HG02678 (cell line): Measurements from ENCODE around the gene CACNA2D3.

Experiments
- ATAC-seq: cut with Tn5 transposase; IDR thresholded peaks from one replicate; pipeline ENCODE4 v1.9.1; 2021; ENCODE audit warnings: mild to moderate bottlenecking, moderate library complexity; ENCODE audit not compliant: unreplicated experiment

The CACNA2D3 gene

DNA sequence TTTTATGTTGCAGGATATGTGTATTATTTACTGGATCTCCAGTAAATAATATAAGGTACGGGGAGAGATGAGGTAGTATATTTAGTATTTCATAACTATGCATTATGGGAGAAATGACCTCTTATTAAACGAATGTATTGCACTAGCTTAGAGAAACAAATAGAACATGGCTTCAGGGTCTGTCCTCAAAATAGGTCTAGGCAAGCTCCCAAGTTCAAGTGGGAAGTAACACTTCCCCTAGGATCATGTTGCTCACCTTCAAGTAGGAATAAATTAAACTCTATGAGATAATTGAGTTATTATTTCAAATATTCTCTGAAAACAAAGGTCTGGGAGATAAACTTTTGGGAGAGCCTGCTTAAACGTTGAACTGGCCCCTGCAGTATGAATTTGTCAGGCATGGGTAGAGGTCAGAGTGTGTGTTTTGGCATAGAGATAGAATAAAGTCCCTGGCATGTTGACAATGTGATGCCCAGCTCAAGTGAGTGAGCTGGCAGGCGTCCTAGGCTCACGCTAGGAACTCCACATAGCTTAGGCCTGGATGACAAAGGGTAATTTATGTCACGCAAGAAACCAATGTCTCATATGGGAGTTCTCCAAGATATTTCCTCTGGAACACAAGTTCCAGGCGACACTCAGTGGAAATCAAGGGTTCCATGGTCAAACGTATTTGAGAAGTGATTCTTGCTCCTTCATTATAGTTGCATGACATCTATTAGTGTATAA lies 236.8 kb downstream of the CACNA2D3 start:
- ATAC-seq, result no peak

DNA sequence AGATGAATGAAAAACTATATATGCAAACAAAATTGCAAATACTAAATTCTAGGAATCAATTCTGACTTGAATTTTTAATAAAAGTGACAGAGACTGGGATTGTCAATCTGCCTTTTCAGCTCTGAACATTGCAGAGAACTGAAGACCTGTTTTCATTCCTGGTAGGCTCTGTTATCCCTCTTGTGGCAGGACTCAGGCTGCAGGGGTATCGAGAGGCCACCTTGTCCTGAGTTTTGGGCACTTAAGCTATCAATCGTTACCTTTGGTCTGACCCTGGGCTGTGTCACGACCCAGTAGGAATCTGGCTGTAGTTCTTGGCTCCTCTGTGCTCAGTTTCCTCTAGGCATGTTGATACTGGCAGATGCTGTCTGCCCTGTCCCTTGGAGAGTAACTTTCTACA lies 238.0 kb downstream of the CACNA2D3 start:
- no peak for ATAC-seq

DNA sequence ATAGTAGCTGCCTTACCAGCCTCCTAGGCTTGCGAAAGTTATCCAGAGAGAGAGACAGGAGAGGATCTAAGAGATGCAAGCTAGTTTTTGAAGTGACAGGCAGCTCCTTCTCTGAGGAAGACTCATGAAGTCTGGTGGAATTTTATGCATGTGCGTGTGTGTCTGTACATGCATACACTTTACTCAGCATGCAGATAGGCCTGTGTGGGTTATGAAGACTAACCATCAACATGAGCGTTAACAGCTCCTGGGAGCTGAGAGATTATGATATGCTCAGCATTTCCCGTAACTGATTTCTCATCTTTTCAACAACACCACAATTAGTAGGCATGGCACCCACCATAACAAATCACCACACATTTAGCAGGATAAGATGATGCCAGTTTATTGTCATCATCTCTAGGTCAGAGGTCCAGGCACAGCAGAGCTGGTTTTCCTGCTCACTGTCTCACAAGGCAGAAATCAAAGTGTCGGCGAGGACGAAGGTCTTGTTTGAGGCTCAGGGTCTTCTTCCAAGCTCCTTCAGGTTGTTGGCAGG lies 239.5 kb downstream of the CACNA2D3 start:
- ATAC-seq, result no peak

DNA sequence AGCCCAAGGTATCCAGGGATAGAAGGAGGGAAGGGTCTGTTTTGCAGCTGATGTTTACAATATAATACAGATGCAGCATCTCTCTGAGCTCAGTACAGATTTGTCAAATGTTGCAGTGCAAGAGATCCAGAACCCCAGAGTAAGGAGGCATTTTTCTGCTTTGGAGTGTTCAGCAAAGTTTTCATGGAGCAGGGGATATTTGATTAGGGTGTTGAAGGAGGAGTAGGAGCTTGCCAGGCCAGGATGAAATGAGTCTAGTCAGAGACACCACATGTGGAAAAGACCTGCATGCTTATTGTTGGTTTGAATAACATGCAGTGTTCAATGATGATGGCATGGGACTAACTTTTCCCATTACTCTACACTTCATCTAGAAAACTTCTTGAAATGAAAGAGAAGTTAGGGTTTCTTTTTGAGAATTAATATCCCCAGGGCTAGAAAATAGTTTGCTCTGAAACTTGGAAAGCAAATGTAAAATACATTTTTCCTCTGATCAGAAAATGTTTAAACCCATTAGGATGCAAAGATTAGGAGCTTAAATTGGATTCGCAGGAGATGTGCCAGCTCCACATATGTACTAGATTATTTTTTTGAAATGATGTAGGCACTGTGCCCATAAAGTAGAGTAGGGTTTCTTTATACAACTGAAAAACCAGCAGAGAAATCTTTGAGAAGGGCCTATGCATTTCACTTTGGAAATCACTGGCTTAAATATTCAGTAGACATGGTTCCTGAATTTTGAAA lies 243.8 kb downstream of the CACNA2D3 start:
- no peak for ATAC-seq

- no peak for ATAC-seq
Measured at GRCh38 chr3:54366839-54367238, 244.5 kb downstream of the CACNA2D3 start.

DNA sequence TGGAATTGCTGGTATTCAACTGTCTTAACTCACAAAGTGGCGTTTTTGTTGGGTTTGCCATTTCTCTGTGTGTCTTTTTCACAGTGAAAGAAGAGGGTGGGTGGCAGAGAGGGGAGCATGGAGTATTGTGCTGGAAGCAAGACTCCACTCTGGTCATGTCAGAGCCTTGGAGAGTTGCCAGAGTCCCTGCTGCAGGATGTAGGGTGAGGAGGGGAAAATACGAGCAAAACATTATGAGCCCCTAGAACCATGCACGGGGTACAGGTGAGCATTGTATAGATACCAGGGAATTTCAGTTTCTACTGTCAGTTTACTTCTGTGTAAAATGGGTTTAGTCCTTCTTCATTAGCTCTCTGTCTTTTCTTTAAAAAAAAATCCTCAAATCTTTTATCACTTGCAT lies 249.9 kb downstream of the CACNA2D3 start:
- no peak for ATAC-seq

GRCh38 chr3:54374214-54374852 lies 252.0 kb downstream of the CACNA2D3 start:
- ATAC-seq, result no peak

- ATAC-seq, result no peak
Measured at GRCh38 chr3:54376142-54376807, 253.9 kb downstream of the CACNA2D3 start.

- ATAC-seq, result no peak
Measured at GRCh38 chr3:54376939-54377578, 254.7 kb downstream of the CACNA2D3 start.

- ATAC-seq, result no peak
Measured at GRCh38 chr3:54378184-54378583, 255.8 kb downstream of the CACNA2D3 start.

GRCh38 chr3:54384279-54384678 lies 261.9 kb downstream of the CACNA2D3 start:
- no peak for ATAC-seq

DNA sequence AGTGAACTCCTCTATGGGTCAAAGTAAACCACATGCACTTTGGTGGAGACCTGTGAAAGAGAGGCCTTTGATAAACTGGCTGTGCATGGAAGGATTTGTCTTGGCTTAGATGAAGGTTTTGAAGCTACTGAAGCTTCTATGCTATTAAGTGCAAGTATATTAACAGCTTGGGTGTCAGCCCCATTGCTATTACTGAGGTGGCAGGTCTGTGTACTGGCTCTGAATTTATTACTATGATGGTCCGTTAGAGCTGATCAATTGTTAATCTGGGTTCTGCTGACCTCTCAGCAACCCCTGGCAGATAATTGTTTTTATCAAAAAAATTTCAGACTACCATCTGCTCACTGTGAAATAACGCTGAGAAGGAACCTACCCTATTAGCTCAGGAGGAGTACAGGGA lies 268.2 kb downstream of the CACNA2D3 start:
- ATAC-seq, result no peak

GRCh38 chr3:54393150-54393549 lies 270.8 kb downstream of the CACNA2D3 start:
- ATAC-seq, result no peak

- no peak for ATAC-seq
Measured at GRCh38 chr3:54408328-54408727, 286.0 kb downstream of the CACNA2D3 start.

- no peak for ATAC-seq
Measured at GRCh38 chr3:54421943-54422342, 299.6 kb downstream of the CACNA2D3 start.

GRCh38 chr3:54424292-54424691 lies 301.9 kb downstream of the CACNA2D3 start:
- ATAC-seq, result no peak

DNA sequence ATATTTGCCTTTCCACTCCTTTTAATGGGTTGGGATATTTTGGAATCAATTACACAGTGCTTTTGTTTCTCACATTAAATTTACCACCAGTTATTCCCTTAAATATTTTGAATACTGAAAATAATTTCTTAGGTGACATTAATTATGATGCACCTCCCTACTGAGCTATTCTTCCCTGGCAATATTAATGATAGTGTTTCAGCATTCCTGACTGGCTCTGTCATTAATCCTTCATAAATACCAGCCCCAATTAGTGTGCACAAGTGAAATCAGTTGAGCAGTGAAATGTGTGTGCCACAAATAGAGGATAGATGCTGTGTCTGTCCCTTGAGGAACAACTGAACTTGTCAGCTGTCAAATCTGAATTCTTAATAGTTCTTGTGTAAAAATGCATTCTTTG lies 304.0 kb downstream of the CACNA2D3 start:
- ATAC-seq, result no peak

- no peak for ATAC-seq
Measured at GRCh38 chr3:54427501-54427900, 305.1 kb downstream of the CACNA2D3 start.

- ATAC-seq, result peak; percentile 61
Measured at GRCh38 chr3:54427941-54428871, 305.9 kb downstream of the CACNA2D3 start.

DNA sequence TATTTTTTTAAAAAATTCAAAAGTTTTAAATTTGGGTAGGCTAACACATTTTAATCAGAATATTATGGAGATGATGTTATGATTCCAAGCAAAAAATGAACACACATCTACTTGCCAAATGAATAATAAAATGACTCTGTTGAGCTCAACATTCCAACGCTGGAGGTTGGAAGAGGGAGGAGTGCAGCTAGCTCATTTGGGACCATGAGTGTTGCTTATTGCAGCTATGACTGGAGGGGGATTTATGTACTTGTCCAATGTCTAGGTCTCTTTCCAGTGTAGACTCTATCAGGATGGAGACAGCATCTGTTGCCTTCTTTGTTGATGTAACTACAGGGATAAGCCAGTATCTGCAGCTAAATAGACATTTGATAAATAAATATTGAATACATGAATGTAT lies 310.6 kb downstream of the CACNA2D3 start:
- ATAC-seq, result no peak
